GM23338 (cell line): Measurements from ENCODE around the gene CACNA1C. TPM values are rescaled to one million over a fixed set of nuclear protein-coding genes. Genes with fewer than 3 reads are reported as not detected.

Experiments
- ATAC-seq: fragments of 200-7000 bp; cut with Tn5 transposase; 3 replicates; pipeline ENCODE4 v1.9.1; 2020
- DNase-seq: peaks from one replicate; pipeline ENCODE4 v3.0.0-alpha.2; 2015; ENCODE audit warnings: low spot score
- H2AFZ ChIP-seq: fragments of 200-600 bp; sonication (generic); 2 replicates; pipeline ENCODE4 v1.8.0; 2016; ENCODE audit warnings: antibody characterized with exemption, mild to moderate bottlenecking, moderate library complexity
- H3F3A ChIP-seq: fragments of 200-600 bp; sonication (generic); replicated peaks from 2 replicates; pipeline ENCODE4 v1.8.0; 2017; ENCODE audit warnings: antibody characterized with exemption, mixed run types, low read depth
- H3K27ac ChIP-seq: fragments of 200-600 bp; sonication (generic); 2 replicates; pipeline ENCODE4 v1.6.1; 2016; ENCODE audit warnings: low read depth
- H3K27me3 ChIP-seq: fragments of 200-600 bp; sonication (generic); 2 replicates; pipeline ENCODE4 v1.8.0; 2016; ENCODE audit warnings: mild to moderate bottlenecking, mixed run types, moderate library complexity; ENCODE audit not compliant: insufficient read depth
- H3K36me3 ChIP-seq: fragments of 200-600 bp; sonication (generic); 2 replicates; pipeline ENCODE4 v1.8.0; 2016; ENCODE audit warnings: mild to moderate bottlenecking; ENCODE audit not compliant: insufficient read depth
- H3K4me1 ChIP-seq: fragments of 200-600 bp; sonication (generic); 2 replicates; pipeline ENCODE4 v1.8.0; 2016; ENCODE audit warnings: mild to moderate bottlenecking, moderate library complexity; ENCODE audit not compliant: insufficient read depth
- H3K4me2 ChIP-seq: fragments of 200-600 bp; sonication (generic); 2 replicates; pipeline ENCODE4 v1.7.1; 2017; ENCODE audit warnings: mixed run types
- H3K4me3 ChIP-seq: fragments of 200-600 bp; sonication (generic); 2 replicates; pipeline ENCODE4 v1.6.1; 2016; ENCODE audit warnings: mixed run types
- H3K79me2 ChIP-seq: fragments of 200-600 bp; sonication (generic); replicated peaks from 2 replicates; pipeline ENCODE4 v1.8.0; 2017; ENCODE audit warnings: mild to moderate bottlenecking; ENCODE audit not compliant: insufficient read depth
- H3K9me2 ChIP-seq: fragments of 200-600 bp; sonication (generic); 2 replicates; pipeline ENCODE4 v1.8.0; 2017; ENCODE audit not compliant: insufficient read depth
- H4K20me1 ChIP-seq: fragments of 200-600 bp; sonication (generic); replicated peaks from 2 replicates; pipeline ENCODE4 v1.8.0; 2017; ENCODE audit warnings: mild to moderate bottlenecking; ENCODE audit not compliant: insufficient read depth
- H3K27ac Mint-ChIP-seq: 2 replicates; pipeline ENCODE4 v1.8.0; 2020; ENCODE audit warnings: inconsistent platforms, mild to moderate bottlenecking, moderate library complexity, mixed read lengths
- H3K27me3 Mint-ChIP-seq: 3 replicates; pipeline ENCODE4 v1.8.0; 2022; ENCODE audit warnings: low read depth, mild to moderate bottlenecking, moderate library complexity, mixed read lengths, inconsistent platforms; ENCODE audit not compliant: insufficient read depth, poor library complexity
- H3K36me3 Mint-ChIP-seq: 3 replicates; pipeline ENCODE4 v1.8.0; 2021; ENCODE audit warnings: low read depth, mild to moderate bottlenecking, inconsistent platforms, moderate library complexity, mixed read lengths
- H3K4me1 Mint-ChIP-seq: 3 replicates; pipeline ENCODE4 v1.8.0; 2020; ENCODE audit warnings: mild to moderate bottlenecking, inconsistent platforms, mixed read lengths
- H3K4me3 Mint-ChIP-seq: 3 replicates; pipeline ENCODE4 v1.8.0; 2021; ENCODE audit warnings: moderate library complexity, mild to moderate bottlenecking, inconsistent platforms, mixed read lengths
- H3K9me3 Mint-ChIP-seq: 3 replicates; pipeline ENCODE4 v1.8.0; 2020; ENCODE audit warnings: moderate library complexity, mild to moderate bottlenecking, inconsistent platforms, mixed read lengths
- CREB1 ChIP-seq: fragments of 250-450 bp; sonication (Bioruptor Pico); IDR thresholded peaks from 2 replicates; pipeline ENCODE4 v1.5.0; 2020; ENCODE audit warnings: low read depth, mild to moderate bottlenecking, moderate library complexity
- EZH2 ChIP-seq: fragments of 200-600 bp; sonication (generic); IDR thresholded peaks from one replicate; pipeline ENCODE4 v1.8.0; 2017; ENCODE audit warnings: antibody characterized with exemption, mild to moderate bottlenecking, low read depth; ENCODE audit not compliant: unreplicated experiment
- EZH2phosphoT487 ChIP-seq: fragments of 200-600 bp; sonication (generic); IDR thresholded peaks from one replicate; pipeline ENCODE4 v1.8.1; 2018; ENCODE audit warnings: antibody characterized with exemption; ENCODE audit not compliant: unreplicated experiment
- JUNB ChIP-seq: IDR thresholded peaks from one replicate; pipeline ENCODE4 v1.6.1; 2016; ENCODE audit warnings: antibody characterized with exemption; ENCODE audit not compliant: unreplicated experiment
- NANOG ChIP-seq: IDR thresholded peaks from 2 replicates; pipeline ENCODE4 v1.6.1; 2016; ENCODE audit warnings: antibody characterized with exemption, borderline replicate concordance
- POLR2AphosphoS5 ChIP-seq: IDR thresholded peaks from 2 replicates; pipeline ENCODE4 v1.6.1; 2016; ENCODE audit warnings: antibody characterized with exemption, low read depth
- REST ChIP-seq: IDR thresholded peaks from one replicate; pipeline ENCODE4 v1.6.1; 2018; ENCODE audit warnings: antibody characterized with exemption; ENCODE audit not compliant: unreplicated experiment
- STAT1 ChIP-seq: IDR thresholded peaks from one replicate; pipeline ENCODE4 v1.6.1; 2016; ENCODE audit warnings: antibody characterized with exemption; ENCODE audit not compliant: unreplicated experiment
- ZNF331 ChIP-seq: fragments of 250-450 bp; sonication (Bioruptor Pico); IDR thresholded peaks from 2 replicates; pipeline ENCODE4 v1.5.0; 2020; ENCODE audit warnings: low read depth, mild to moderate bottlenecking, moderate library complexity
- polyA plus RNA-seq: library from polyadenylated mRNA; unstranded; fragments of >200 nt; fragmentation: Nextera tagmentation; extraction: Ambion mirVana; gene quantifications from 2 replicates; pipeline ENCODE4 v1.2.1, GENCODE V29; 2016
- total RNA-seq: library from RNA; depleted of rRNA; stranded (reverse); fragments of >200 nt; shearing (Covaris generic); gene quantifications from 2 replicates; pipeline ENCODE4 v1.2.3, GENCODE V29; 2014
- TF ChIP-seq, protein P1 (sequence below), 2 experiments: fragments of 200-600 bp in 1 of 2; sonication (generic) in 1 of 2; conservative IDR thresholded peaks; 2 replicates each; pipeline versions ENCODE4 v1.5.1 to v1.6.1; 2016 to 2017; ENCODE audit warnings: antibody characterized with exemption in 2 of 2, low read depth in 2 of 2, mild to moderate bottlenecking in 2 of 2, moderate library complexity in 1 of 2
- TF ChIP-seq, protein P2 (sequence below): fragments of 250-450 bp; sonication (Bioruptor Pico); IDR thresholded peaks from 2 replicates; pipeline ENCODE4 v1.5.0; 2020; ENCODE audit warnings: mild to moderate bottlenecking, moderate library complexity
- TF ChIP-seq, protein P3 (sequence below): IDR thresholded peaks from 2 replicates; pipeline ENCODE4 v1.6.1; 2016; ENCODE audit warnings: antibody characterized with exemption

The CACNA1C gene
- total and polyA plus RNA-seq, 2 experiments from 2014 or later: 0.78 to 2.1 TPM

DNA sequence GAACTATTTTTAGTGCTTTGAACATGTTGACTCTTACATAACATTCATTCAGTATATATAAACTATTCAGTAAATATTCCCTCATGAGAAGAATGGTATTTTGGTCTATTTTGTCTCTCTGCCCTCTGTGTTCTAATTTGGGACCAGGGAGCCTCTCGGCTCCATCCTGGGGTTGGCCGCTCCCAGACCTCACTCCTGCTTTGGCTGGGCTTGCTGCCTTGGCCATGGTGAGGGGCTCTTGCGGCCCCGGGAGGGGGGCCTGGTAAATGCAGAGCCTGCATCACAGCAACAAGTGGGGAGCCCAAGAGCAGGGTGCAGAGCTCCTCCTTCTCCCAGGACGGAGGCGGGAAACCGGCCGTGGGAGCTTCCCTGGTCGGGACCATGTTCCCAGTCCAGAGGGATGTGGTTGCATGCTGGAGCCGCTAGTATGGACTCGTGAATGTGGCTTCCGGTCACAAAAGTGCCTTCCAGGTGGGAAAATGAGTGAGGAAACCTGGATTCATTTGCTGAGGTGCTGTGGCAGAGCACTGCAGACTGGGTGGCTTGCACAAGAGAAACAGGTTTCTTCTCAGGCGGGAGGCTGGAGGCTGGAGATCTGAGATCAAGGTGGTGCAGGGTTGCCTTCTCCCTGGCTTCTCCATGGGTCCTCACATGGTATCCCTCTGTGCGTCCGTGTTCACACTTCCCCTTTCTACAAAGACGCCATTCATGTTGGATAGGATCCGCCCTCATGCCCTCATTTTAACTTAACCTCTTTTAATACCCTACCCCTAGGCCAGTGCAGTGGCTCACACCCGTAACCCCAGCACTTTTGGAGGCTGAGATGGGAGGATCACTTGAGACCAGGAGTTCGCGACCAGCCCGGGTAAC, 250.2 kb downstream of the CACNA1C start:
- H3F3A ChIP-seq: peaks cover 5% of the 10 kb centered on the region; the same call in 1 of the 2 replicates

More for the DNA sequence above, 250.2 kb downstream of the CACNA1C start:
- no peak overlapping the region for H3K4me3 Mint-ChIP-seq
- H3K4me3 ChIP-seq: no peak overlapping the region
- H3K27ac Mint-ChIP-seq: no peak overlapping the region
- H4K20me1 ChIP-seq: no peaks in the 10 kb centered on the region
- TF ChIP-seq, protein P1, sequence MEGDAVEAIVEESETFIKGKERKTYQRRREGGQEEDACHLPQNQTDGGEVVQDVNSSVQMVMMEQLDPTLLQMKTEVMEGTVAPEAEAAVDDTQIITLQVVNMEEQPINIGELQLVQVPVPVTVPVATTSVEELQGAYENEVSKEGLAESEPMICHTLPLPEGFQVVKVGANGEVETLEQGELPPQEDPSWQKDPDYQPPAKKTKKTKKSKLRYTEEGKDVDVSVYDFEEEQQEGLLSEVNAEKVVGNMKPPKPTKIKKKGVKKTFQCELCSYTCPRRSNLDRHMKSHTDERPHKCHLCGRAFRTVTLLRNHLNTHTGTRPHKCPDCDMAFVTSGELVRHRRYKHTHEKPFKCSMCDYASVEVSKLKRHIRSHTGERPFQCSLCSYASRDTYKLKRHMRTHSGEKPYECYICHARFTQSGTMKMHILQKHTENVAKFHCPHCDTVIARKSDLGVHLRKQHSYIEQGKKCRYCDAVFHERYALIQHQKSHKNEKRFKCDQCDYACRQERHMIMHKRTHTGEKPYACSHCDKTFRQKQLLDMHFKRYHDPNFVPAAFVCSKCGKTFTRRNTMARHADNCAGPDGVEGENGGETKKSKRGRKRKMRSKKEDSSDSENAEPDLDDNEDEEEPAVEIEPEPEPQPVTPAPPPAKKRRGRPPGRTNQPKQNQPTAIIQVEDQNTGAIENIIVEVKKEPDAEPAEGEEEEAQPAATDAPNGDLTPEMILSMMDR (conservative IDR thresholded peaks at IDR 0.05; ENCODE audit: low read depth in 2 of 2): no peak
- TF ChIP-seq NANOG (no peak), STAT1 (no peak), EZH2phosphoT487 (no peak), ZNF331 (CRISPR knock-in tag) (no peak), EZH2 (no peak), REST (no peak), POLR2AphosphoS5 (no peak), CREB1 (CRISPR knock-in tag) (no peak), JUNB (no peak)
- TF ChIP-seq, protein P2, sequence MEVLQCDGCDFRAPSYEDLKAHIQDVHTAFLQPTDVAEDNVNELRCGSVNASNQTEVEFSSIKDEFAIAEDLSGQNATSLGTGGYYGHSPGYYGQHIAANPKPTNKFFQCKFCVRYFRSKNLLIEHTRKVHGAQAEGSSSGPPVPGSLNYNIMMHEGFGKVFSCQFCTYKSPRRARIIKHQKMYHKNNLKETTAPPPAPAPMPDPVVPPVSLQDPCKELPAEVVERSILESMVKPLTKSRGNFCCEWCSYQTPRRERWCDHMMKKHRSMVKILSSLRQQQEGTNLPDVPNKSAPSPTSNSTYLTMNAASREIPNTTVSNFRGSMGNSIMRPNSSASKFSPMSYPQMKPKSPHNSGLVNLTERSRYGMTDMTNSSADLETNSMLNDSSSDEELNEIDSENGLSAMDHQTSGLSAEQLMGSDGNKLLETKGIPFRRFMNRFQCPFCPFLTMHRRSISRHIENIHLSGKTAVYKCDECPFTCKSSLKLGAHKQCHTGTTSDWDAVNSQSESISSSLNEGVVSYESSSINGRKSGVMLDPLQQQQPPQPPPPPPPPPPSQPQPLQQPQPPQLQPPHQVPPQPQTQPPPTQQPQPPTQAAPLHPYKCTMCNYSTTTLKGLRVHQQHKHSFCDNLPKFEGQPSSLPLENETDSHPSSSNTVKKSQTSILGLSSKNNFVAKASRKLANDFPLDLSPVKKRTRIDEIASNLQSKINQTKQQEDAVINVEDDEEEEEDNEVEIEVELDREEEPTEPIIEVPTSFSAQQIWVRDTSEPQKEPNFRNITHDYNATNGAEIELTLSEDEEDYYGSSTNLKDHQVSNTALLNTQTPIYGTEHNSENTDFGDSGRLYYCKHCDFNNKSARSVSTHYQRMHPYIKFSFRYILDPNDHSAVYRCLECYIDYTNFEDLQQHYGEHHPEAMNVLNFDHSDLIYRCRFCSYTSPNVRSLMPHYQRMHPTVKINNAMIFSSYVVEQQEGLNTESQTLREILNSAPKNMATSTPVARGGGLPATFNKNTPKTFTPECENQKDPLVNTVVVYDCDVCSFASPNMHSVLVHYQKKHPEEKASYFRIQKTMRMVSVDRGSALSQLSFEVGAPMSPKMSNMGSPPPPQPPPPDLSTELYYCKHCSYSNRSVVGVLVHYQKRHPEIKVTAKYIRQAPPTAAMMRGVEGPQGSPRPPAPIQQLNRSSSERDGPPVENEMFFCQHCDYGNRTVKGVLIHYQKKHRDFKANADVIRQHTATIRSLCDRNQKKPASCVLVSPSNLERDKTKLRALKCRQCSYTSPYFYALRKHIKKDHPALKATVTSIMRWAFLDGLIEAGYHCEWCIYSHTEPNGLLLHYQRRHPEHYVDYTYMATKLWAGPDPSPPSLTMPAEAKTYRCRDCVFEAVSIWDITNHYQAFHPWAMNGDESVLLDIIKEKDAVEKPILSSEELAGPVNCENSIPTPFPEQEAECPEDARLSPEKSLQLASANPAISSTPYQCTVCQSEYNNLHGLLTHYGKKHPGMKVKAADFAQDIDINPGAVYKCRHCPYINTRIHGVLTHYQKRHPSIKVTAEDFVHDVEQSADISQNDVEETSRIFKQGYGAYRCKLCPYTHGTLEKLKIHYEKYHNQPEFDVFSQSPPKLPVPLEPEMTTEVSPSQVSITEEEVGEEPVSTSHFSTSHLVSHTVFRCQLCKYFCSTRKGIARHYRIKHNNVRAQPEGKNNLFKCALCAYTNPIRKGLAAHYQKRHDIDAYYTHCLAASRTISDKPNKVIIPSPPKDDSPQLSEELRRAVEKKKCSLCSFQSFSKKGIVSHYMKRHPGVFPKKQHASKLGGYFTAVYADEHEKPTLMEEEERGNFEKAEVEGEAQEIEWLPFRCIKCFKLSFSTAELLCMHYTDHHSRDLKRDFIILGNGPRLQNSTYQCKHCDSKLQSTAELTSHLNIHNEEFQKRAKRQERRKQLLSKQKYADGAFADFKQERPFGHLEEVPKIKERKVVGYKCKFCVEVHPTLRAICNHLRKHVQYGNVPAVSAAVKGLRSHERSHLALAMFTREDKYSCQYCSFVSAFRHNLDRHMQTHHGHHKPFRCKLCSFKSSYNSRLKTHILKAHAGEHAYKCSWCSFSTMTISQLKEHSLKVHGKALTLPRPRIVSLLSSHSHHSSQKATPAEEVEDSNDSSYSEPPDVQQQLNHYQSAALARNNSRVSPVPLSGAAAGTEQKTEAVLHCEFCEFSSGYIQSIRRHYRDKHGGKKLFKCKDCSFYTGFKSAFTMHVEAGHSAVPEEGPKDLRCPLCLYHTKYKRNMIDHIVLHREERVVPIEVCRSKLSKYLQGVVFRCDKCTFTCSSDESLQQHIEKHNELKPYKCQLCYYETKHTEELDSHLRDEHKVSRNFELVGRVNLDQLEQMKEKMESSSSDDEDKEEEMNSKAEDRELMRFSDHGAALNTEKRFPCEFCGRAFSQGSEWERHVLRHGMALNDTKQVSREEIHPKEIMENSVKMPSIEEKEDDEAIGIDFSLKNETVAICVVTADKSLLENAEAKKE (CRISPR knock-in tag): no peak
- TF ChIP-seq, protein P3, sequence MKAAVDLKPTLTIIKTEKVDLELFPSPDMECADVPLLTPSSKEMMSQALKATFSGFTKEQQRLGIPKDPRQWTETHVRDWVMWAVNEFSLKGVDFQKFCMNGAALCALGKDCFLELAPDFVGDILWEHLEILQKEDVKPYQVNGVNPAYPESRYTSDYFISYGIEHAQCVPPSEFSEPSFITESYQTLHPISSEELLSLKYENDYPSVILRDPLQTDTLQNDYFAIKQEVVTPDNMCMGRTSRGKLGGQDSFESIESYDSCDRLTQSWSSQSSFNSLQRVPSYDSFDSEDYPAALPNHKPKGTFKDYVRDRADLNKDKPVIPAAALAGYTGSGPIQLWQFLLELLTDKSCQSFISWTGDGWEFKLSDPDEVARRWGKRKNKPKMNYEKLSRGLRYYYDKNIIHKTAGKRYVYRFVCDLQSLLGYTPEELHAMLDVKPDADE: no peak
- H2AFZ ChIP-seq: no peak overlapping the region
- H3K36me3 Mint-ChIP-seq: no peaks in the 10 kb centered on the region
- DNase-seq (no peak), ATAC-seq (no peak)
- no peaks in the 10 kb centered on the region for H3K79me2 ChIP-seq
- no peak overlapping the region for H3K4me2 ChIP-seq
- no peaks in the 10 kb centered on the region for H3K36me3 ChIP-seq
- H3K27ac ChIP-seq: no peak overlapping the region
- H3K4me1 ChIP-seq: peaks cover 28% of the 10 kb centered on the region
- no peaks in the 10 kb centered on the region for H3K9me2 ChIP-seq
- H3K27me3 Mint-ChIP-seq: peaks cover 8% of the 10 kb centered on the region
- H3K4me1 Mint-ChIP-seq: peaks cover 31% of the 10 kb centered on the region
- no peaks in the 10 kb centered on the region for H3K27me3 ChIP-seq
- H3K9me3 Mint-ChIP-seq: no peaks in the 10 kb centered on the region; the same call in 2 of the 3 replicates
